ENCODE results near the gene INKA1. TPM values are rescaled to one million over a fixed set of nuclear protein-coding genes. Genes with fewer than 3 reads are reported as not detected.

The INKA1 gene
- total and polyA plus RNA-seq, 9 of the 15 experiments (the other 6 are each of a cell fraction or from before 2014, with no cell fraction given): 0.55 to 13.9 (median 6.7) TPM

DNA sequence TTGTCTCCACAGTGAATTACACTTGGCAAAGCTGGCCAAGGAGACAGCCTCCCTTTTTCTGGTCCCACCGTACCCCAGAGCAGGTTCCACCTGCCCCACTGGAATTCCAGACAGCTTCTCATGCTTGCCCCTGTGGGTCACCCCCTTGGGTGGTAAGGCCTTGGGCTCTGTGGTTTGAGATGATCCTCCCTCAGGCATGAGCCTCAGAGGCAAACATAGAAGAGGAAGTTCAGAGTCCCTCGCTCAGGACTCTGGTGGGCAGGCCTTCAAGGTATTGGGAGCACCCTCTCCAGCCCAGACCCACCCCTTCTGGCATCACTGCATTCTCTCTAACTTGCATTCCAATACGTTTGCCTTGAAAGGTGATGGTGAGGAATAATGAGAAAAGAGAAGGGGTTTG is 28.3 kb downstream of the INKA1 start:
- intact Hi-C loops (cut with micrococcal nuclease) (no loop called here), in situ Hi-C loops (cut with MboI) (no loop called here)
- no peaks in the 10 kb centered on the region for H3K9me1 ChIP-seq (ENCODE audit: control insufficient read depth, insufficient read depth, low read length)
- no peak for ATAC-seq
- H2AFZ ChIP-seq (ENCODE audit: low read depth, low read length): no peak overlapping the region
- H3K9ac ChIP-seq (ENCODE audit: insufficient read depth in 1 of 2, low read depth in 2 of 2, low read length in 2 of 2): no peak overlapping the region
- no peak for FAIRE-seq
- no TSS peak for BruUV-seq (replicated peaks)
- H3K27ac ChIP-seq (ENCODE audit: extremely low read depth, low read depth, low read length): no peak overlapping the region
- ChIA-PET CTCF (ENCODE audit: low intra/inter-chr PET ratio) (no interaction called here), POLR2A (interaction anchor here (0.7 to 0.9 kb wide), 2 partner anchors 9 to 18 kb away, joined by 3 read pairs; partner anchors contain the start of gene UBA7)
- no peak for DNase-seq (ENCODE audit: extremely low read depth in 1 of 4, low spot score in 3 of 4)
- no peaks in the 10 kb centered on the region for H3K27me3 ChIP-seq (ENCODE audit: control insufficient read depth in 2 of 2, insufficient read depth in 2 of 2, low read length in 2 of 2)
- no peaks in the 10 kb centered on the region for H3K4me1 ChIP-seq (replicated peaks in 1 of 2; ENCODE audit: control insufficient read depth in 2 of 2, insufficient read depth in 2 of 2, low read length in 2 of 2)
- no peaks in the 10 kb centered on the region for H3K79me2 ChIP-seq (ENCODE audit: control insufficient read depth, insufficient read depth, low read length)
- H3K4me3 ChIP-seq: no peak overlapping the region
- H4K20me1 ChIP-seq (replicated peaks; ENCODE audit: control insufficient read depth, insufficient read depth, low read length): no peaks in the 10 kb centered on the region
- no peaks in the 10 kb centered on the region for H3K9me3 ChIP-seq (replicated peaks; ENCODE audit: control insufficient read depth, insufficient read depth, low read depth, low read length)
- TF ChIP-seq, protein P1, sequence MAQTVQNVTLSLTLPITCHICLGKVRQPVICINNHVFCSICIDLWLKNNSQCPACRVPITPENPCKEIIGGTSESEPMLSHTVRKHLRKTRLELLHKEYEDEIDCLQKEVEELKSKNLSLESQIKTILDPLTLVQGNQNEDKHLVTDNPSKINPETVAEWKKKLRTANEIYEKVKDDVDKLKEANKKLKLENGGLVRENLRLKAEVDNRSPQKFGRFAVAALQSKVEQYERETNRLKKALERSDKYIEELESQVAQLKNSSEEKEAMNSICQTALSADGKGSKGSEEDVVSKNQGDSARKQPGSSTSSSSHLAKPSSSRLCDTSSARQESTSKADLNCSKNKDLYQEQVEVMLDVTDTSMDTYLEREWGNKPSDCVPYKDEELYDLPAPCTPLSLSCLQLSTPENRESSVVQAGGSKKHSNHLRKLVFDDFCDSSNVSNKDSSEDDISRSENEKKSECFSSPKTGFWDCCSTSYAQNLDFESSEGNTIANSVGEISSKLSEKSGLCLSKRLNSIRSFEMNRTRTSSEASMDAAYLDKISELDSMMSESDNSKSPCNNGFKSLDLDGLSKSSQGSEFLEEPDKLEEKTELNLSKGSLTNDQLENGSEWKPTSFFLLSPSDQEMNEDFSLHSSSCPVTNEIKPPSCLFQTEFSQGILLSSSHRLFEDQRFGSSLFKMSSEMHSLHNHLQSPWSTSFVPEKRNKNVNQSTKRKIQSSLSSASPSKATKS (CRISPR knock-in tag; IDR thresholded peaks at IDR 0.05): no peak
- no peak for TF ChIP-seq ZNF830 (CRISPR knock-in tag; IDR thresholded peaks at IDR 0.05)
- no peak for TF ChIP-seq NFXL1 (CRISPR knock-in tag; IDR thresholded peaks at IDR 0.05)
- TF ChIP-seq, protein P2, sequence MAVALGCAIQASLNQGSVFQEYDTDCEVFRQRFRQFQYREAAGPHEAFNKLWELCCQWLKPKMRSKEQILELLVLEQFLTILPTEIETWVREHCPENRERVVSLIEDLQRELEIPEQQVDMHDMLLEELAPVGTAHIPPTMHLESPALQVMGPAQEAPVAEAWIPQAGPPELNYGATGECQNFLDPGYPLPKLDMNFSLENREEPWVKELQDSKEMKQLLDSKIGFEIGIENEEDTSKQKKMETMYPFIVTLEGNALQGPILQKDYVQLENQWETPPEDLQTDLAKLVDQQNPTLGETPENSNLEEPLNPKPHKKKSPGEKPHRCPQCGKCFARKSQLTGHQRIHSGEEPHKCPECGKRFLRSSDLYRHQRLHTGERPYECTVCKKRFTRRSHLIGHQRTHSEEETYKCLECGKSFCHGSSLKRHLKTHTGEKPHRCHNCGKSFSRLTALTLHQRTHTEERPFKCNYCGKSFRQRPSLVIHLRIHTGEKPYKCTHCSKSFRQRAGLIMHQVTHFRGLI (CRISPR knock-in tag; IDR thresholded peaks at IDR 0.05): no peak
- TF ChIP-seq, protein P3, sequence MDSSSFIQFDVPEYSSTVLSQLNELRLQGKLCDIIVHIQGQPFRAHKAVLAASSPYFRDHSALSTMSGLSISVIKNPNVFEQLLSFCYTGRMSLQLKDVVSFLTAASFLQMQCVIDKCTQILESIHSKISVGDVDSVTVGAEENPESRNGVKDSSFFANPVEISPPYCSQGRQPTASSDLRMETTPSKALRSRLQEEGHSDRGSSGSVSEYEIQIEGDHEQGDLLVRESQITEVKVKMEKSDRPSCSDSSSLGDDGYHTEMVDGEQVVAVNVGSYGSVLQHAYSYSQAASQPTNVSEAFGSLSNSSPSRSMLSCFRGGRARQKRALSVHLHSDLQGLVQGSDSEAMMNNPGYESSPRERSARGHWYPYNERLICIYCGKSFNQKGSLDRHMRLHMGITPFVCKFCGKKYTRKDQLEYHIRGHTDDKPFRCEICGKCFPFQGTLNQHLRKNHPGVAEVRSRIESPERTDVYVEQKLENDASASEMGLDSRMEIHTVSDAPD (CRISPR knock-in tag; IDR thresholded peaks at IDR 0.05): no peak
- H3K36me3 ChIP-seq (ENCODE audit: control insufficient read depth, insufficient read depth, low read length): peaks cover 56% of the 10 kb centered on the region; the same call in 2 of the 3 replicates
- no peak overlapping the region for H3K4me2 ChIP-seq (ENCODE audit: insufficient read depth, low read length)
- 74% methylated on average over 3 of the region's 3 CpGs for WGBS (ENCODE audit: insufficient coverage, low coverage, missing lambda C conversion rate)

All from K562 (cell line).